Endodermal cell (in vitro differentiated cells): ENCODE data around the gene RAB25. TPM values are rescaled to one million over a fixed set of nuclear protein-coding genes. Genes with fewer than 3 reads are reported as not detected.
A peak's percentile ranks its signal among the peaks of the same experiment; 100 is the strongest.

Experiments
- DNase-seq: peaks from one replicate; pipeline ENCODE4 v3.0.0-alpha.2; 2017
- H3K27ac ChIP-seq: 2 replicates; pipeline ENCODE4 v1.5.1; 2013; ENCODE audit warnings: mild to moderate bottlenecking, low read depth, low read length, moderate library complexity
- H3K27me3 ChIP-seq: 2 replicates; pipeline ENCODE4 v1.6.1; 2013; ENCODE audit warnings: mild to moderate bottlenecking, low read length, moderate library complexity; ENCODE audit not compliant: insufficient read depth, control insufficient read depth, poor library complexity, severe bottlenecking
- H3K36me3 ChIP-seq: 2 replicates; pipeline ENCODE4 v1.7.0; 2013; ENCODE audit warnings: mild to moderate bottlenecking, low read length, moderate library complexity; ENCODE audit not compliant: control insufficient read depth, insufficient read depth
- H3K4me1 ChIP-seq: one replicate; pipeline ENCODE4 v1.7.0; 2013; ENCODE audit warnings: low read length; ENCODE audit not compliant: control insufficient read depth, insufficient read depth
- H3K4me3 ChIP-seq: 2 replicates; pipeline ENCODE4 v1.5.1; 2013; ENCODE audit warnings: mild to moderate bottlenecking, low read length, moderate library complexity
- H3K9ac ChIP-seq: 2 replicates; pipeline ENCODE4 v1.6.1; 2013; ENCODE audit warnings: mild to moderate bottlenecking, low read length, moderate library complexity; ENCODE audit not compliant: poor library complexity, severe bottlenecking; ENCODE audit errors: extremely low read depth
- H3K9me3 ChIP-seq: 2 replicates; pipeline ENCODE4 v1.6.1; 2013; ENCODE audit warnings: mild to moderate bottlenecking, low read length, moderate library complexity; ENCODE audit not compliant: control insufficient read depth
- H3K27ac Mint-ChIP-seq: 2 replicates; pipeline ENCODE4 v1.8.0; 2020; ENCODE audit warnings: mixed read lengths
- H3K27me3 Mint-ChIP-seq: 2 replicates; pipeline ENCODE4 v1.8.0; 2021; ENCODE audit warnings: mild to moderate bottlenecking, mixed read lengths; ENCODE audit not compliant: insufficient read depth
- H3K36me3 Mint-ChIP-seq: 2 replicates; pipeline ENCODE4 v1.8.0; 2020; ENCODE audit warnings: low read depth, mixed read lengths
- H3K4me1 Mint-ChIP-seq: 2 replicates; pipeline ENCODE4 v1.8.0; 2020; ENCODE audit warnings: mixed read lengths
- H3K4me3 Mint-ChIP-seq: 2 replicates; pipeline ENCODE4 v1.8.0; 2020; ENCODE audit warnings: mild to moderate bottlenecking, moderate library complexity, mixed read lengths
- H3K9me3 Mint-ChIP-seq: 2 replicates; pipeline ENCODE4 v1.8.0; 2020; ENCODE audit warnings: mild to moderate bottlenecking, mixed read lengths
- WGBS, 2 experiments: methylation state at CpG; one replicate each; pipeline versions ENCODE4 v1.1.5 to v1.1.7; 2013; ENCODE audit warnings: missing lambda C conversion rate in 2 of 2, mixed read lengths in 1 of 2; ENCODE audit not compliant: insufficient coverage in 1 of 2, insufficient read length in 1 of 2; 5-methylcytosine and 5-hydroxymethylcytosine counted together
- total RNA-seq, 2 donors: library from RNA; stranded (reverse); fragmentation: NEBNext Ultra II Directional in 1 of 2; extraction: Animal tissue kit (Norgen Biotek cat#: 25700) in 1 of 2; gene quantifications; 2 replicates in 1 of 2; 3 replicates in 1 of 2; pipeline ENCODE4 v1.2.1, GENCODE V29; 2021
- TF ChIP-seq, protein P1 (sequence below): fragments of 200-600 bp; sonication (generic); conservative IDR thresholded peaks from 2 replicates; pipeline ENCODE4 v1.5.0; 2021; ENCODE audit warnings: antibody characterized with exemption, mild to moderate bottlenecking

RAB25 gene
- total RNA-seq, 2 donors from 2014 or later = 82.0 to 84.4 TPM

DNA sequence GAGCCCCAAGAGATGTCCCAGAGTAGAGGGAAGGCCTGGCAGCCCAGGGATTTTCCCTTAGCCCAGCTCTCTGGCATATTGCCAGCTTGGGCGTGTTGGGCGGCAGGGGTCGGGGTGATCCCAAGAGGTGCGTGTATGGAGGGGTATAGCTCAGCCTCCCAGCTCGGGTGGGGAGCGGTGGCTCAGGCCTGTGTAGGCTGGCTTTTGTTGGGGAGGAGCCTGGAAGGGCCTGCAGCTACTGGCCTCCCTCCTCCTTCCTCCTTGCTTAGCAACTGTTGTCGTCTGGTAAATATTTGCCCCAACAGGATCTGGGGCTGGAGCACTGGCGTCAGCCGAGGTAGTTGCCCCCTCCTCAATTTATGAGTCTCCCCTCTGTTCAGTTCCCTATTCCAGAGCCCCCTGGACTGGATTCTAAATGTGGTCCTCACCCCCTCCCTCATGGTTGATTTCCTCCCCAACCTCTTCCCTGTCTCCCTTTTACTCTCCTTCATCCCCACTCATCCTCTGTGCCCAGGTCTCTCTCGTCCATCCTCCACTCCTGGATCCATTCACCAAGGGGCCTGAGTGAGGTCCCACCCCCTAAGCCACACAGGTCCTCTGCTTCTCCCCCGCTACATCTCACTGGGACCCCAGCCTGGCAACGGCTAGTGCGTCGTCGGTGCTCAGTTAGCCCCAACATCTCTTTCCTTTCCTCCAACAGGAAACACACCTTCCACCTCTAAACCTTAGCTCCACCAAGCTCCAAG is 43.3 kb downstream of the RAB25 start:
- WGBS, 2 experiments = 72 to 85% methylated on average over 4 to 15 of the region's 15 CpGs
- Histone ChIP-seq H3K36me3 (peaks cover 29% of the 10 kb centered on the region), H3K9me3 (no peaks in the 10 kb centered on the region), H3K27me3 (no peaks in the 10 kb centered on the region), H3K4me3 (no peak overlapping the region), H3K27ac (peak overlapping the region; percentile 93), H3K4me1 (peaks cover 21% of the 10 kb centered on the region), H3K9ac (no peak overlapping the region)
- Mint-ChIP-seq H3K9me3 (no peaks in the 10 kb centered on the region), H3K4me3 (no peak overlapping the region), H3K4me1 (peaks cover 51% of the 10 kb centered on the region), H3K27ac (peak overlapping the region; percentile 91), H3K27me3 (no peaks in the 10 kb centered on the region), H3K36me3 (peaks cover 5% of the 10 kb centered on the region)
- peak; percentile 73 for DNase-seq
- TF ChIP-seq, protein P1, sequence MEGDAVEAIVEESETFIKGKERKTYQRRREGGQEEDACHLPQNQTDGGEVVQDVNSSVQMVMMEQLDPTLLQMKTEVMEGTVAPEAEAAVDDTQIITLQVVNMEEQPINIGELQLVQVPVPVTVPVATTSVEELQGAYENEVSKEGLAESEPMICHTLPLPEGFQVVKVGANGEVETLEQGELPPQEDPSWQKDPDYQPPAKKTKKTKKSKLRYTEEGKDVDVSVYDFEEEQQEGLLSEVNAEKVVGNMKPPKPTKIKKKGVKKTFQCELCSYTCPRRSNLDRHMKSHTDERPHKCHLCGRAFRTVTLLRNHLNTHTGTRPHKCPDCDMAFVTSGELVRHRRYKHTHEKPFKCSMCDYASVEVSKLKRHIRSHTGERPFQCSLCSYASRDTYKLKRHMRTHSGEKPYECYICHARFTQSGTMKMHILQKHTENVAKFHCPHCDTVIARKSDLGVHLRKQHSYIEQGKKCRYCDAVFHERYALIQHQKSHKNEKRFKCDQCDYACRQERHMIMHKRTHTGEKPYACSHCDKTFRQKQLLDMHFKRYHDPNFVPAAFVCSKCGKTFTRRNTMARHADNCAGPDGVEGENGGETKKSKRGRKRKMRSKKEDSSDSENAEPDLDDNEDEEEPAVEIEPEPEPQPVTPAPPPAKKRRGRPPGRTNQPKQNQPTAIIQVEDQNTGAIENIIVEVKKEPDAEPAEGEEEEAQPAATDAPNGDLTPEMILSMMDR = no peak

- WGBS, 2 experiments = 69% methylated on average over 8 to 11 of the region's 11 CpGs
- peak overlapping the region; percentile 91 for H3K9ac ChIP-seq
These were observed 44.2 kb downstream of the RAB25 start for GRCh38 chr1:156104861-156105832.

More at GRCh38 chr1:156104861-156105832, 44.2 kb downstream of the RAB25 start:
- Histone ChIP-seq H3K27me3 (no peaks in the 10 kb centered on the region), H3K36me3 (peaks cover 24% of the 10 kb centered on the region), H3K4me3 (peak overlapping the region; percentile 63), H3K27ac (peak overlapping the region; percentile 93), H3K4me1 (peaks cover 21% of the 10 kb centered on the region), H3K9me3 (no peaks in the 10 kb centered on the region)
- no peaks in the 10 kb centered on the region for H3K9me3 Mint-ChIP-seq
- peaks cover 51% of the 10 kb centered on the region for H3K4me1 Mint-ChIP-seq
- H3K27ac Mint-ChIP-seq = peak overlapping the region; percentile 91
- peak; percentile 86 for DNase-seq
- peaks cover 6% of the 10 kb centered on the region for H3K36me3 Mint-ChIP-seq
- H3K27me3 Mint-ChIP-seq = no peaks in the 10 kb centered on the region
- TF ChIP-seq, protein P1 = peak; percentile 45
- peak overlapping the region; percentile 52 for H3K4me3 Mint-ChIP-seq
